GM23338 (cell line): ENCODE measurements around the gene ETF1.
A peak's percentile ranks its signal among the peaks of the same experiment; 100 is the strongest.

ENCODE experiments used
- CREB1 ChIP-seq: fragments of 250-450 bp; sonication (Bioruptor Pico); IDR thresholded peaks from 2 replicates; pipeline ENCODE4 v1.5.0; 2020; ENCODE audit warnings: low read depth, mild to moderate bottlenecking, moderate library complexity
- EZH2 ChIP-seq: fragments of 200-600 bp; sonication (generic); IDR thresholded peaks from one replicate; pipeline ENCODE4 v1.8.0; 2017; ENCODE audit warnings: antibody characterized with exemption, mild to moderate bottlenecking, low read depth; ENCODE audit not compliant: unreplicated experiment
- EZH2phosphoT487 ChIP-seq: fragments of 200-600 bp; sonication (generic); IDR thresholded peaks from one replicate; pipeline ENCODE4 v1.8.1; 2018; ENCODE audit warnings: antibody characterized with exemption; ENCODE audit not compliant: unreplicated experiment
- JUNB ChIP-seq: IDR thresholded peaks from one replicate; pipeline ENCODE4 v1.6.1; 2016; ENCODE audit warnings: antibody characterized with exemption; ENCODE audit not compliant: unreplicated experiment
- POLR2AphosphoS5 ChIP-seq: IDR thresholded peaks from 2 replicates; pipeline ENCODE4 v1.6.1; 2016; ENCODE audit warnings: antibody characterized with exemption, low read depth
- STAT1 ChIP-seq: IDR thresholded peaks from one replicate; pipeline ENCODE4 v1.6.1; 2016; ENCODE audit warnings: antibody characterized with exemption; ENCODE audit not compliant: unreplicated experiment
- TF ChIP-seq, protein P1 (sequence below), 2 experiments: fragments of 200-600 bp in 1 of 2; sonication (generic) in 1 of 2; conservative IDR thresholded peaks; 2 replicates each; pipeline versions ENCODE4 v1.5.1 to v1.6.1; 2016 to 2017; ENCODE audit warnings: antibody characterized with exemption in 2 of 2, low read depth in 2 of 2, mild to moderate bottlenecking in 2 of 2, moderate library complexity in 1 of 2
- TF ChIP-seq, protein P2 (sequence below): IDR thresholded peaks from one replicate; pipeline ENCODE4 v1.6.1; 2018; ENCODE audit warnings: antibody characterized with exemption; ENCODE audit not compliant: unreplicated experiment
- TF ChIP-seq, protein P3 (sequence below): fragments of 250-450 bp; sonication (Bioruptor Pico); IDR thresholded peaks from 2 replicates; pipeline ENCODE4 v1.5.0; 2020; ENCODE audit warnings: mild to moderate bottlenecking, moderate library complexity

DNA sequence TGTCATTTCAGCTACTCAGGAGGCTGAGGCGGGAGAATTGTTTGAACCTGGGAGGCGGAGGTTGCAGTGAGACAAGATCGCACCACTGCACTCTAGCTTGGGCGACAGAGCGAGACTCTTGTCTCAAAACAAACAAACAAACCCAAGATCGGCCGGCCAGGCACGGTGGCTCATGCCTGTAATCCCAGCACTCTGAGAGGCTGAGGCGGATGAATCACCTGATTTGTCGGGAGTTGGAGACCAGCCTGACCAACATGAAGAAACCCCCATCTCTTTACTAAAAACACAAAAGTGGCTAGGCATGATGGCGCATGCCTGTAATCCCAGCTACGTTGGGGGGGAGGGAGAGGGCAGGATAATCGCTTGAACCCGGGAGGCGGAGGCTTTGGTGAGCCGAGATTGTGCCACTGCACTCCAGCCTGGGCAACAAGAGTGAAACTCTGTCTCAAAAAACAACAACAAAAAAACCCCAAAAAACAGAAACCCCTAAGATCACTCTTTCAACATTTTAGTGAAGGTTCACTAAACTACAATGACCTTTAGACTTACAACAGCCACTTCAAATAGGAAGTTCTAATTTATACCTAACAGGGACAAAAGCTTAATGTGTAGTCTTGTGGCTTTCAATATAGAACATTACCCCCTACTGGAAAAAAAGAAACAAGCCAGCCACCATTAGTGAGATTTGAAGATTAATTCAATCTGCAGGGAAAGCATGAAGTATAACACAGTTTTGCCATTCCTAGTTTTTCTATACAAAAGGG is 25.2 kb upstream of the ETF1 start:
- TF ChIP-seq POLR2AphosphoS5 = no peak
- TF ChIP-seq, protein P1, sequence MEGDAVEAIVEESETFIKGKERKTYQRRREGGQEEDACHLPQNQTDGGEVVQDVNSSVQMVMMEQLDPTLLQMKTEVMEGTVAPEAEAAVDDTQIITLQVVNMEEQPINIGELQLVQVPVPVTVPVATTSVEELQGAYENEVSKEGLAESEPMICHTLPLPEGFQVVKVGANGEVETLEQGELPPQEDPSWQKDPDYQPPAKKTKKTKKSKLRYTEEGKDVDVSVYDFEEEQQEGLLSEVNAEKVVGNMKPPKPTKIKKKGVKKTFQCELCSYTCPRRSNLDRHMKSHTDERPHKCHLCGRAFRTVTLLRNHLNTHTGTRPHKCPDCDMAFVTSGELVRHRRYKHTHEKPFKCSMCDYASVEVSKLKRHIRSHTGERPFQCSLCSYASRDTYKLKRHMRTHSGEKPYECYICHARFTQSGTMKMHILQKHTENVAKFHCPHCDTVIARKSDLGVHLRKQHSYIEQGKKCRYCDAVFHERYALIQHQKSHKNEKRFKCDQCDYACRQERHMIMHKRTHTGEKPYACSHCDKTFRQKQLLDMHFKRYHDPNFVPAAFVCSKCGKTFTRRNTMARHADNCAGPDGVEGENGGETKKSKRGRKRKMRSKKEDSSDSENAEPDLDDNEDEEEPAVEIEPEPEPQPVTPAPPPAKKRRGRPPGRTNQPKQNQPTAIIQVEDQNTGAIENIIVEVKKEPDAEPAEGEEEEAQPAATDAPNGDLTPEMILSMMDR (conservative IDR thresholded peaks at IDR 0.05; ENCODE audit: low read depth in 2 of 2) = 0 out of 4 replicates have a peak, but pooled peaks of 1 of the 2 experiments have one; percentile 24
- no peak for TF ChIP-seq EZH2
- TF ChIP-seq EZH2phosphoT487 = no peak
- TF ChIP-seq, protein P2, sequence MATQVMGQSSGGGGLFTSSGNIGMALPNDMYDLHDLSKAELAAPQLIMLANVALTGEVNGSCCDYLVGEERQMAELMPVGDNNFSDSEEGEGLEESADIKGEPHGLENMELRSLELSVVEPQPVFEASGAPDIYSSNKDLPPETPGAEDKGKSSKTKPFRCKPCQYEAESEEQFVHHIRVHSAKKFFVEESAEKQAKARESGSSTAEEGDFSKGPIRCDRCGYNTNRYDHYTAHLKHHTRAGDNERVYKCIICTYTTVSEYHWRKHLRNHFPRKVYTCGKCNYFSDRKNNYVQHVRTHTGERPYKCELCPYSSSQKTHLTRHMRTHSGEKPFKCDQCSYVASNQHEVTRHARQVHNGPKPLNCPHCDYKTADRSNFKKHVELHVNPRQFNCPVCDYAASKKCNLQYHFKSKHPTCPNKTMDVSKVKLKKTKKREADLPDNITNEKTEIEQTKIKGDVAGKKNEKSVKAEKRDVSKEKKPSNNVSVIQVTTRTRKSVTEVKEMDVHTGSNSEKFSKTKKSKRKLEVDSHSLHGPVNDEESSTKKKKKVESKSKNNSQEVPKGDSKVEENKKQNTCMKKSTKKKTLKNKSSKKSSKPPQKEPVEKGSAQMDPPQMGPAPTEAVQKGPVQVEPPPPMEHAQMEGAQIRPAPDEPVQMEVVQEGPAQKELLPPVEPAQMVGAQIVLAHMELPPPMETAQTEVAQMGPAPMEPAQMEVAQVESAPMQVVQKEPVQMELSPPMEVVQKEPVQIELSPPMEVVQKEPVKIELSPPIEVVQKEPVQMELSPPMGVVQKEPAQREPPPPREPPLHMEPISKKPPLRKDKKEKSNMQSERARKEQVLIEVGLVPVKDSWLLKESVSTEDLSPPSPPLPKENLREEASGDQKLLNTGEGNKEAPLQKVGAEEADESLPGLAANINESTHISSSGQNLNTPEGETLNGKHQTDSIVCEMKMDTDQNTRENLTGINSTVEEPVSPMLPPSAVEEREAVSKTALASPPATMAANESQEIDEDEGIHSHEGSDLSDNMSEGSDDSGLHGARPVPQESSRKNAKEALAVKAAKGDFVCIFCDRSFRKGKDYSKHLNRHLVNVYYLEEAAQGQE = no peak
- no peak for TF ChIP-seq CREB1 (CRISPR knock-in tag)
- no peak for TF ChIP-seq JUNB
- no peak for TF ChIP-seq STAT1
- TF ChIP-seq, protein P3, sequence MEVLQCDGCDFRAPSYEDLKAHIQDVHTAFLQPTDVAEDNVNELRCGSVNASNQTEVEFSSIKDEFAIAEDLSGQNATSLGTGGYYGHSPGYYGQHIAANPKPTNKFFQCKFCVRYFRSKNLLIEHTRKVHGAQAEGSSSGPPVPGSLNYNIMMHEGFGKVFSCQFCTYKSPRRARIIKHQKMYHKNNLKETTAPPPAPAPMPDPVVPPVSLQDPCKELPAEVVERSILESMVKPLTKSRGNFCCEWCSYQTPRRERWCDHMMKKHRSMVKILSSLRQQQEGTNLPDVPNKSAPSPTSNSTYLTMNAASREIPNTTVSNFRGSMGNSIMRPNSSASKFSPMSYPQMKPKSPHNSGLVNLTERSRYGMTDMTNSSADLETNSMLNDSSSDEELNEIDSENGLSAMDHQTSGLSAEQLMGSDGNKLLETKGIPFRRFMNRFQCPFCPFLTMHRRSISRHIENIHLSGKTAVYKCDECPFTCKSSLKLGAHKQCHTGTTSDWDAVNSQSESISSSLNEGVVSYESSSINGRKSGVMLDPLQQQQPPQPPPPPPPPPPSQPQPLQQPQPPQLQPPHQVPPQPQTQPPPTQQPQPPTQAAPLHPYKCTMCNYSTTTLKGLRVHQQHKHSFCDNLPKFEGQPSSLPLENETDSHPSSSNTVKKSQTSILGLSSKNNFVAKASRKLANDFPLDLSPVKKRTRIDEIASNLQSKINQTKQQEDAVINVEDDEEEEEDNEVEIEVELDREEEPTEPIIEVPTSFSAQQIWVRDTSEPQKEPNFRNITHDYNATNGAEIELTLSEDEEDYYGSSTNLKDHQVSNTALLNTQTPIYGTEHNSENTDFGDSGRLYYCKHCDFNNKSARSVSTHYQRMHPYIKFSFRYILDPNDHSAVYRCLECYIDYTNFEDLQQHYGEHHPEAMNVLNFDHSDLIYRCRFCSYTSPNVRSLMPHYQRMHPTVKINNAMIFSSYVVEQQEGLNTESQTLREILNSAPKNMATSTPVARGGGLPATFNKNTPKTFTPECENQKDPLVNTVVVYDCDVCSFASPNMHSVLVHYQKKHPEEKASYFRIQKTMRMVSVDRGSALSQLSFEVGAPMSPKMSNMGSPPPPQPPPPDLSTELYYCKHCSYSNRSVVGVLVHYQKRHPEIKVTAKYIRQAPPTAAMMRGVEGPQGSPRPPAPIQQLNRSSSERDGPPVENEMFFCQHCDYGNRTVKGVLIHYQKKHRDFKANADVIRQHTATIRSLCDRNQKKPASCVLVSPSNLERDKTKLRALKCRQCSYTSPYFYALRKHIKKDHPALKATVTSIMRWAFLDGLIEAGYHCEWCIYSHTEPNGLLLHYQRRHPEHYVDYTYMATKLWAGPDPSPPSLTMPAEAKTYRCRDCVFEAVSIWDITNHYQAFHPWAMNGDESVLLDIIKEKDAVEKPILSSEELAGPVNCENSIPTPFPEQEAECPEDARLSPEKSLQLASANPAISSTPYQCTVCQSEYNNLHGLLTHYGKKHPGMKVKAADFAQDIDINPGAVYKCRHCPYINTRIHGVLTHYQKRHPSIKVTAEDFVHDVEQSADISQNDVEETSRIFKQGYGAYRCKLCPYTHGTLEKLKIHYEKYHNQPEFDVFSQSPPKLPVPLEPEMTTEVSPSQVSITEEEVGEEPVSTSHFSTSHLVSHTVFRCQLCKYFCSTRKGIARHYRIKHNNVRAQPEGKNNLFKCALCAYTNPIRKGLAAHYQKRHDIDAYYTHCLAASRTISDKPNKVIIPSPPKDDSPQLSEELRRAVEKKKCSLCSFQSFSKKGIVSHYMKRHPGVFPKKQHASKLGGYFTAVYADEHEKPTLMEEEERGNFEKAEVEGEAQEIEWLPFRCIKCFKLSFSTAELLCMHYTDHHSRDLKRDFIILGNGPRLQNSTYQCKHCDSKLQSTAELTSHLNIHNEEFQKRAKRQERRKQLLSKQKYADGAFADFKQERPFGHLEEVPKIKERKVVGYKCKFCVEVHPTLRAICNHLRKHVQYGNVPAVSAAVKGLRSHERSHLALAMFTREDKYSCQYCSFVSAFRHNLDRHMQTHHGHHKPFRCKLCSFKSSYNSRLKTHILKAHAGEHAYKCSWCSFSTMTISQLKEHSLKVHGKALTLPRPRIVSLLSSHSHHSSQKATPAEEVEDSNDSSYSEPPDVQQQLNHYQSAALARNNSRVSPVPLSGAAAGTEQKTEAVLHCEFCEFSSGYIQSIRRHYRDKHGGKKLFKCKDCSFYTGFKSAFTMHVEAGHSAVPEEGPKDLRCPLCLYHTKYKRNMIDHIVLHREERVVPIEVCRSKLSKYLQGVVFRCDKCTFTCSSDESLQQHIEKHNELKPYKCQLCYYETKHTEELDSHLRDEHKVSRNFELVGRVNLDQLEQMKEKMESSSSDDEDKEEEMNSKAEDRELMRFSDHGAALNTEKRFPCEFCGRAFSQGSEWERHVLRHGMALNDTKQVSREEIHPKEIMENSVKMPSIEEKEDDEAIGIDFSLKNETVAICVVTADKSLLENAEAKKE = no peak
